ENCODE measurements around the gene PAIP2.

- no peak for TF ChIP-seq MYC (IDR thresholded peaks at IDR 0.05; ENCODE audit: low read depth, low read length)
- TF ChIP-seq CTCF (IDR thresholded peaks at IDR 0.05; ENCODE audit: low read depth, low read length): no peak
- no peak for TF ChIP-seq POLR2A (IDR thresholded peaks at IDR 0.05; ENCODE audit: extremely low read depth, insufficient read length)
These were observed 65.3 kb downstream of the PAIP2 start for GRCh38 chr5:139406963-139407362.
